ENCODE data around the gene MACIR.

DNA sequence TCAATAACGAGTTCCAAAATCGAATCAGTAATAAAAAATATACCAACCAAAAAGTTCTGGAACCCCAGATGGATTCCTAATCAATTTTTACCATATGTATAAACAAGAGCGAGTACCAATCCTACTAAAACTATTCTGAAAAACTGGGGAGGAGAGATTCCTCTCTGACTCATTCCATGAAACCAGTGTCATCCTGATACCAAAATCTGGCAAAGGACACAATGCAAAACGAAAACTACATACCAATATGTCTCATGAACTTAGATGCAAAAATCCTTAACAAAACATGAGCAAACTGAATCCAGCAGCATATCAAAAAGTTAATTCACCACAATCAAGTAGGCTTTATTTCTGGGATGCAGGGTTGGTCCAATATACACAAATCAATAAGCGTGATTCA, 30.5 kb upstream of the MACIR start:
- TF ChIP-seq, protein P1, sequence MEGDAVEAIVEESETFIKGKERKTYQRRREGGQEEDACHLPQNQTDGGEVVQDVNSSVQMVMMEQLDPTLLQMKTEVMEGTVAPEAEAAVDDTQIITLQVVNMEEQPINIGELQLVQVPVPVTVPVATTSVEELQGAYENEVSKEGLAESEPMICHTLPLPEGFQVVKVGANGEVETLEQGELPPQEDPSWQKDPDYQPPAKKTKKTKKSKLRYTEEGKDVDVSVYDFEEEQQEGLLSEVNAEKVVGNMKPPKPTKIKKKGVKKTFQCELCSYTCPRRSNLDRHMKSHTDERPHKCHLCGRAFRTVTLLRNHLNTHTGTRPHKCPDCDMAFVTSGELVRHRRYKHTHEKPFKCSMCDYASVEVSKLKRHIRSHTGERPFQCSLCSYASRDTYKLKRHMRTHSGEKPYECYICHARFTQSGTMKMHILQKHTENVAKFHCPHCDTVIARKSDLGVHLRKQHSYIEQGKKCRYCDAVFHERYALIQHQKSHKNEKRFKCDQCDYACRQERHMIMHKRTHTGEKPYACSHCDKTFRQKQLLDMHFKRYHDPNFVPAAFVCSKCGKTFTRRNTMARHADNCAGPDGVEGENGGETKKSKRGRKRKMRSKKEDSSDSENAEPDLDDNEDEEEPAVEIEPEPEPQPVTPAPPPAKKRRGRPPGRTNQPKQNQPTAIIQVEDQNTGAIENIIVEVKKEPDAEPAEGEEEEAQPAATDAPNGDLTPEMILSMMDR (IDR thresholded peaks at IDR 0.05; ENCODE audit: low read depth, low read length): no peak
- TF ChIP-seq POLR2A (IDR thresholded peaks at IDR 0.05; ENCODE audit: extremely low read depth, insufficient read length): no peak
- no peak for TF ChIP-seq MYC (IDR thresholded peaks at IDR 0.05; ENCODE audit: low read depth, low read length)

Measured in NB4 (cell line).